ENCODE data around the gene CTTNBP2. TPM values are rescaled to one million over a fixed set of nuclear protein-coding genes. Genes with fewer than 3 reads are reported as not detected.

The CTTNBP2 gene
- total RNA-seq, 1 experiment from 2014 or later, result 17.6 TPM

GRCh38 chr7:117718116-117718835, 155.0 kb downstream of the CTTNBP2 start:
- Histone ChIP-seq H3K9me3 (ENCODE audit: control insufficient read depth, low read depth, low read length) (no peaks in the 10 kb centered on the region), H3K23ac (ENCODE audit: insufficient read length, low read depth, low read length) (no peak overlapping the region), H3K79me1 (ENCODE audit: insufficient read depth, low read depth, low read length, poor library complexity, severe bottlenecking) (no peaks in the 10 kb centered on the region), H3K79me2 (ENCODE audit: insufficient read depth, low read length) (no peaks in the 10 kb centered on the region), H3K56ac (ENCODE audit: insufficient read length, low read depth, low read length) (no peak overlapping the region), H3K4ac (ENCODE audit: low read depth, low read length) (no peak overlapping the region), H2BK120ac (ENCODE audit: low read depth, low read length, poor library complexity, severe bottlenecking) (no peak overlapping the region), H3K4me2 (ENCODE audit: insufficient read depth, insufficient read length, low read length) (no peak overlapping the region), H3K4me1 (ENCODE audit: insufficient read depth, low read length) (no peaks in the 10 kb centered on the region), H3K9ac (ENCODE audit: extremely low read depth, insufficient read length, low read length) (no peak overlapping the region), H2BK20ac (ENCODE audit: low read depth, low read length, poor library complexity, severe bottlenecking) (no peak overlapping the region), H4K20me1 (ENCODE audit: control insufficient read depth, insufficient read depth, insufficient read length) (no peaks in the 10 kb centered on the region), H4K5ac (ENCODE audit: insufficient read length, low read depth, low read length) (no peak overlapping the region), H3K27ac (ENCODE audit: insufficient read length, low read depth, low read length) (no peak overlapping the region), H3K27me3 (ENCODE audit: insufficient read depth, low read length) (no peaks in the 10 kb centered on the region), H2AK5ac (ENCODE audit: insufficient read length, low read length) (no peak overlapping the region), H2BK5ac (ENCODE audit: insufficient read length, low read length) (no peak overlapping the region), H4K91ac (ENCODE audit: insufficient read length, low read depth, low read length) (no peak overlapping the region), H2BK15ac (ENCODE audit: low read depth, low read length) (no peak overlapping the region), H3K18ac (ENCODE audit: insufficient read length, low read depth, low read length) (no peak overlapping the region), H4K8ac (replicated peaks; ENCODE audit: insufficient read length, low read depth, low read length) (no peak overlapping the region), H3K23me2 (ENCODE audit: insufficient read length, low read depth, low read length, poor library complexity, severe bottlenecking) (no peaks in the 10 kb centered on the region), H3K14ac (ENCODE audit: insufficient read depth, low read length) (no peak overlapping the region), H2AFZ (ENCODE audit: low read length) (no peak overlapping the region), H2BK12ac (ENCODE audit: insufficient read length, low read depth, low read length) (no peak overlapping the region), H3T11ph (ENCODE audit: low read length) (no peak overlapping the region)
- Mint-ChIP-seq H3K9me3 (no peaks in the 10 kb centered on the region), H3K36me3 (ENCODE audit: insufficient read depth in 1 of 3, low read depth in 3 of 3) (peaks cover 2 to 51% (median 16%) of the 10 kb centered on the region in 3 experiments; a peak in 5 of 7 replicates), H3K27me3 (ENCODE audit: low read depth) (no peaks in the 10 kb centered on the region), H3K4me1 (peaks cover 0 to 4% of the 10 kb centered on the region in 2 experiments; a peak in 2 of 4 replicates), H3K4me3 (no peak overlapping the region), H3K27ac (peak overlapping the region in 2 of 3 experiments; percentile 62 to 72; a peak in 3 of 7 replicates)
- WGBS (ENCODE audit: extremely low coverage, insufficient read length, low lambda C conversion rate), result no CpG with 5 or more reads among the region's 6 CpGs
- TF ChIP-seq CTCF (conservative IDR thresholded peaks at IDR 0.05), result no peak
- no peak for DNase-seq
